ENCODE results near the gene ALB.

Gene ALB

GRCh38 chr4:73438582-73439215, 34.6 kb downstream of the ALB start:
- H3K27ac ChIP-seq, result no peak overlapping the region
- CTCF ChIA-PET, result interaction anchor here (0.6 to 1.2 kb wide), 3 partner anchors 20 to 110 kb away, joined by 3 to 4 read pairs (median 4); no protein-coding TSS in a partner anchor
- TF ChIP-seq, protein P1, sequence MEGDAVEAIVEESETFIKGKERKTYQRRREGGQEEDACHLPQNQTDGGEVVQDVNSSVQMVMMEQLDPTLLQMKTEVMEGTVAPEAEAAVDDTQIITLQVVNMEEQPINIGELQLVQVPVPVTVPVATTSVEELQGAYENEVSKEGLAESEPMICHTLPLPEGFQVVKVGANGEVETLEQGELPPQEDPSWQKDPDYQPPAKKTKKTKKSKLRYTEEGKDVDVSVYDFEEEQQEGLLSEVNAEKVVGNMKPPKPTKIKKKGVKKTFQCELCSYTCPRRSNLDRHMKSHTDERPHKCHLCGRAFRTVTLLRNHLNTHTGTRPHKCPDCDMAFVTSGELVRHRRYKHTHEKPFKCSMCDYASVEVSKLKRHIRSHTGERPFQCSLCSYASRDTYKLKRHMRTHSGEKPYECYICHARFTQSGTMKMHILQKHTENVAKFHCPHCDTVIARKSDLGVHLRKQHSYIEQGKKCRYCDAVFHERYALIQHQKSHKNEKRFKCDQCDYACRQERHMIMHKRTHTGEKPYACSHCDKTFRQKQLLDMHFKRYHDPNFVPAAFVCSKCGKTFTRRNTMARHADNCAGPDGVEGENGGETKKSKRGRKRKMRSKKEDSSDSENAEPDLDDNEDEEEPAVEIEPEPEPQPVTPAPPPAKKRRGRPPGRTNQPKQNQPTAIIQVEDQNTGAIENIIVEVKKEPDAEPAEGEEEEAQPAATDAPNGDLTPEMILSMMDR (conservative IDR thresholded peaks at IDR 0.05; ENCODE audit: low read depth), result no peak
- POLR2A ChIA-PET (ENCODE audit: low non-redundant PET), result no interaction called here
- DNase-seq (ENCODE audit: low spot score), result no peak

GRCh38 chr4:73439445-73439844, 35.4 kb downstream of the ALB start:
- DNase-seq (ENCODE audit: low spot score), result no peak
- H3K27ac ChIP-seq, result no peak overlapping the region
- TF ChIP-seq, protein P1 (conservative IDR thresholded peaks at IDR 0.05; ENCODE audit: low read depth), result no peak
- ChIA-PET CTCF (interaction anchor here (1.2 kb wide), 1 partner anchor 21 kb away, joined by 4 read pairs; no protein-coding TSS in a partner anchor), POLR2A (ENCODE audit: low non-redundant PET) (no interaction called here)

DNA sequence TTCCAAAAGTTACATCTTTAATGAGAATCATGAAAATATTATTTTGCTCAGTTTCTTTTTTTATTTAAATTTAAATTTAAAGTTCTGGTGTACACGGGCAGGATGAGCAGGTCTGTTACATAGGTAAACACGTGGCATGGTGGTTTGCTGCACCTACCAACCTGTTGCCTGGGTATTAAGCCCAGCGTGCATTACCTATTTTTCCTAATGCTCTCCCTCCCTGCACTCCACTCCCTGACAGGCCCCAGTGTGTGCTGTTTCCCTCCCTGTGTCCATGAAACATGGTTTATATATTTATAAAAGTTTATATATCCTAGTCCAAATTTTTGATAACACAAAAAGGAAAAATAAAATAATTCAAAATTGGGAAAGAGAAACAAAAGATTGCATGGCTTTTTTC, 35.9 kb downstream of the ALB start:
- no peak overlapping the region for H3K27ac ChIP-seq
- TF ChIP-seq, protein P1 (conservative IDR thresholded peaks at IDR 0.05; ENCODE audit: low read depth), result no peak
- ChIA-PET CTCF (no interaction called here), POLR2A (ENCODE audit: low non-redundant PET) (no interaction called here)
- DNase-seq (ENCODE audit: low spot score), result no peak

GRCh38 chr4:73440653-73441052, 36.6 kb downstream of the ALB start:
- TF ChIP-seq, protein P1 (conservative IDR thresholded peaks at IDR 0.05; ENCODE audit: low read depth), result no peak
- no peak overlapping the region for H3K27ac ChIP-seq
- DNase-seq (ENCODE audit: low spot score), result no peak
- POLR2A ChIA-PET (ENCODE audit: low non-redundant PET), result no interaction called here
- CTCF ChIA-PET, result no interaction called here

DNA sequence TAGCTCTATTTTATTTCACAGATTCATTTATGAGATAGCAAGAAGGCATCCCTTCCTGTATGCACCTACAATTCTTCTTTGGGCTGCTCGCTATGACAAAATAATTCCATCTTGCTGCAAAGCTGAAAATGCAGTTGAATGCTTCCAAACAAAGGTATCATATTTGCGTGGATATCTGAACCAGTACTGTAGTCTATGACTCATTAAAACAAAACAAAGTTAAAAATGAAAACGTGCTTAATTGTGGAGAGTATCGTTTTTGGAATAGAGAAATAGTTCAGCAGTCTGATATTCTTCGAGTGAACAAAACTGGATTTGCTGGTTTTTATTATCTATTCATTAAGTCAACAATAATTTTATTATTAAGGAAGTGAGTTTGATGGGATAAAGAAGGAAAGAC, 38.2 kb downstream of the ALB start:
- CTCF ChIA-PET, result interaction anchor here (0.7 to 0.9 kb wide), 2 partner anchors 127 to 189 kb away, joined by 3 read pairs; no protein-coding TSS in a partner anchor
- TF ChIP-seq, protein P1 (conservative IDR thresholded peaks at IDR 0.05; ENCODE audit: low read depth), result no peak
- POLR2A ChIA-PET (ENCODE audit: low non-redundant PET), result no interaction called here
- DNase-seq (ENCODE audit: low spot score), result no peak
- no peak overlapping the region for H3K27ac ChIP-seq

GRCh38 chr4:73443224-73443623, 39.1 kb downstream of the ALB start:
- POLR2A ChIA-PET (ENCODE audit: low non-redundant PET), result no interaction called here
- DNase-seq (ENCODE audit: low spot score), result no peak
- no peak overlapping the region for H3K27ac ChIP-seq
- TF ChIP-seq, protein P1 (conservative IDR thresholded peaks at IDR 0.05; ENCODE audit: low read depth), result no peak
- CTCF ChIA-PET, result interaction anchor here (0.5 kb wide), 1 partner anchor 1406 kb away, joined by 4 read pairs; no protein-coding TSS in a partner anchor
